ENCODE measurements around the gene TRMO.

TRMO gene

DNA sequence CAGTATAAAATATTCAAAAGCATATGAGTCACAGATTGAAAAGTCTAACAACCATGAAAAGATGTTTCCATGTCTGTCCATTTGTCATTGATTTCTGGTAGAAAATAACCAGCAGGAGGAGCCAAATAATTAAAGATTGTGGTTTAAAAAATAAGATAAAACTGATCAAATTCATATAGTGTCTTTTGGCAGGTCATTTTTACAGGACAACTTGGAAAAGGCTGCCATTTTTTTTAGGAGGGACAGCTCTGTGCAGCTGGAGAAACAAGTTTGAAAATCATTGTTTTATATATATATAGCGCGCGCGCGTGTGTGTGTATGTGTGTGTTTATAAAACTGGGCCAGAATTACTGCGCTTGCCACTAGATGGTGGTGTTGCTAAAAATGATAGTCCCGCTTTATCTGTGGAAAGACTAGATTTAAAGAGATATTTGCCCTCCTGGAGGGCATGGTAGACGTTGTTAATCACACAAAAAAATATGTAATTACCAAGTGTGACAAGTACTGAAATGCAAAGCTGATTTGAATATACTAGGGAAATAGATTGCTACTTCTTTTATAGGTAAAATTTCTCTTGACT, 1.3 kb upstream of the TRMO start:
- no CpG with 5 or more reads among the region's 8 CpGs for WGBS (ENCODE audit: insufficient coverage, insufficient read length)
- DNase-seq (ENCODE audit: low read depth, low spot score), result no peak
- Histone ChIP-seq H3K4me1 (ENCODE audit: control insufficient read depth, insufficient read depth, low read length) (no peaks in the 10 kb centered on the region), H3K36me3 (ENCODE audit: control insufficient read depth, insufficient read depth, low read length) (no peaks in the 10 kb centered on the region), H3K27ac (ENCODE audit: low read length) (no peak overlapping the region), H3K4me3 (ENCODE audit: low read length) (no peak overlapping the region), H3K27me3 (ENCODE audit: control insufficient read depth, insufficient read depth, low read length) (no peaks in the 10 kb centered on the region), H3K9me3 (ENCODE audit: control insufficient read depth, insufficient read depth, low read length) (no peaks in the 10 kb centered on the region)

GRCh38 chr9:97919217-97919813, 3.0 kb downstream of the TRMO start:
- Histone ChIP-seq H3K4me3 (ENCODE audit: low read length) (no peak overlapping the region), H3K9me3 (ENCODE audit: control insufficient read depth, insufficient read depth, low read length) (no peaks in the 10 kb centered on the region), H3K4me1 (ENCODE audit: control insufficient read depth, insufficient read depth, low read length) (no peaks in the 10 kb centered on the region), H3K36me3 (ENCODE audit: control insufficient read depth, insufficient read depth, low read length) (no peaks in the 10 kb centered on the region), H3K27ac (ENCODE audit: low read length) (no peak overlapping the region), H3K27me3 (ENCODE audit: control insufficient read depth, insufficient read depth, low read length) (no peaks in the 10 kb centered on the region)
- DNase-seq (ENCODE audit: low read depth, low spot score), result no peak

GRCh38 chr9:97918611-97919010, 3.7 kb downstream of the TRMO start:
- Histone ChIP-seq H3K9me3 (ENCODE audit: control insufficient read depth, insufficient read depth, low read length) (no peaks in the 10 kb centered on the region), H3K4me1 (ENCODE audit: control insufficient read depth, insufficient read depth, low read length) (no peaks in the 10 kb centered on the region), H3K27me3 (ENCODE audit: control insufficient read depth, insufficient read depth, low read length) (no peaks in the 10 kb centered on the region), H3K36me3 (ENCODE audit: control insufficient read depth, insufficient read depth, low read length) (no peaks in the 10 kb centered on the region), H3K4me3 (ENCODE audit: low read length) (no peak overlapping the region), H3K27ac (ENCODE audit: low read length) (no peak overlapping the region)
- no CpG with 5 or more reads among the region's 4 CpGs for WGBS (ENCODE audit: insufficient coverage, insufficient read length)
- DNase-seq (ENCODE audit: low read depth, low spot score), result no peak

- H3K36me3 ChIP-seq (ENCODE audit: control insufficient read depth, insufficient read depth, low read length), result no peaks in the 10 kb centered on the region
- no peaks in the 10 kb centered on the region for H3K9me3 ChIP-seq (ENCODE audit: control insufficient read depth, insufficient read depth, low read length)
- WGBS (ENCODE audit: insufficient coverage, insufficient read length), result no CpG with 5 or more reads among the region's 1 CpG
- no peak overlapping the region for H3K4me3 ChIP-seq (ENCODE audit: low read length)
- no peaks in the 10 kb centered on the region for H3K27me3 ChIP-seq (ENCODE audit: control insufficient read depth, insufficient read depth, low read length)
- H3K27ac ChIP-seq (ENCODE audit: low read length), result no peak overlapping the region
- DNase-seq (ENCODE audit: low read depth, low spot score), result no peak
- H3K4me1 ChIP-seq (ENCODE audit: control insufficient read depth, insufficient read depth, low read length), result no peaks in the 10 kb centered on the region
These were observed 10.3 kb downstream of the TRMO start for GRCh38 chr9:97911970-97912369.

DNA sequence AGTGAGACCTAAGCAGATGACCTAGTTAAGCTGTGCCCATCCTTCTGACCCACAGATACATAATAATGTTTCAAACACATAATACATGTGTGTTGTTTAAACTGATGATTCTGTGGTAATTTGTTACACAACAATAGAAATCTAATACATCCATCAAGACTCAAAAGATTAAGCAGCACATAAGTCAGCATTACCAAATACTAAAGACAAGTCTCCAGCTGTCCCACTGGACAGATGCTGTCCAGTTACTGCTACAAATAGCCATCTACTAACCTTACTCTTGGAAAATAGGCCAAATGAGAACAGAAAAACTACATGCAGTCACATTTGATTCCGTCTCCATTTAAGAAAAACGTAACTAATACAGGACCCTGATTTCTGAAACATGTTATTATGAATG, 10.8 kb downstream of the TRMO start:
- Histone ChIP-seq H3K27ac (ENCODE audit: low read length) (no peak overlapping the region), H3K4me1 (ENCODE audit: control insufficient read depth, insufficient read depth, low read length) (no peaks in the 10 kb centered on the region), H3K4me3 (ENCODE audit: low read length) (no peak overlapping the region), H3K27me3 (ENCODE audit: control insufficient read depth, insufficient read depth, low read length) (no peaks in the 10 kb centered on the region), H3K36me3 (ENCODE audit: control insufficient read depth, insufficient read depth, low read length) (no peaks in the 10 kb centered on the region), H3K9me3 (ENCODE audit: control insufficient read depth, insufficient read depth, low read length) (no peaks in the 10 kb centered on the region)
- DNase-seq (ENCODE audit: low read depth, low spot score), result no peak
- no CpG with 5 or more reads among the region's 2 CpGs for WGBS (ENCODE audit: insufficient coverage, insufficient read length)

DNA sequence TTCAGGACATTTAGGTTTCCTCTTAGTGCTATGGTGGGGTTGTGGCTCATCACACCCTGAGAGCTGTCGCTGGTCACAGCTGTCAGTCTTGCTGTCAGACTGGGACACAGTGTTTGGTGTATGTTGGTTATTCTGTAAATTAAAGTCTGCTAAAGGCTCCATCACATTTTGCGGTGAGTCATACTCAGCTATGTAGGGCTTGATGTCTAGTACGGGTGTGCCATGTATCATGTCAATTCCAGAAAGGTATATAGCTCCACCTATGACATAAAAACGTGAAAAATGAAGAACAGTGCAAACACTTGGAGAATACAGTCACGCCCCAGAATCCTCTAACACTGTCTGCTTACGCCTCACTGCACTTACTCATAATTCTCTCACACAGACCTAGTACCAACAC, 11.9 kb downstream of the TRMO start:
- H3K4me3 ChIP-seq (ENCODE audit: low read length), result no peak overlapping the region
- no peaks in the 10 kb centered on the region for H3K9me3 ChIP-seq (ENCODE audit: control insufficient read depth, insufficient read depth, low read length)
- no peaks in the 10 kb centered on the region for H3K27me3 ChIP-seq (ENCODE audit: control insufficient read depth, insufficient read depth, low read length)
- H3K4me1 ChIP-seq (ENCODE audit: control insufficient read depth, insufficient read depth, low read length), result no peaks in the 10 kb centered on the region
- no CpG with 5 or more reads among the region's 6 CpGs for WGBS (ENCODE audit: insufficient coverage, insufficient read length)
- H3K36me3 ChIP-seq (ENCODE audit: control insufficient read depth, insufficient read depth, low read length), result no peaks in the 10 kb centered on the region
- H3K27ac ChIP-seq (ENCODE audit: low read length), result no peak overlapping the region
- DNase-seq (ENCODE audit: low read depth, low spot score), result no peak

- H3K4me1 ChIP-seq (ENCODE audit: control insufficient read depth, insufficient read depth, low read length), result no peaks in the 10 kb centered on the region
- no peaks in the 10 kb centered on the region for H3K27me3 ChIP-seq (ENCODE audit: control insufficient read depth, insufficient read depth, low read length)
- no CpG with 5 or more reads among the region's 1 CpG for WGBS (ENCODE audit: insufficient coverage, insufficient read length)
- DNase-seq (ENCODE audit: low read depth, low spot score), result no peak
- no peak overlapping the region for H3K27ac ChIP-seq (ENCODE audit: low read length)
- no peak overlapping the region for H3K4me3 ChIP-seq (ENCODE audit: low read length)
- no peaks in the 10 kb centered on the region for H3K9me3 ChIP-seq (ENCODE audit: control insufficient read depth, insufficient read depth, low read length)
- no peaks in the 10 kb centered on the region for H3K36me3 ChIP-seq (ENCODE audit: control insufficient read depth, insufficient read depth, low read length)
These were observed 13.6 kb downstream of the TRMO start for GRCh38 chr9:97908705-97909104.

DNA sequence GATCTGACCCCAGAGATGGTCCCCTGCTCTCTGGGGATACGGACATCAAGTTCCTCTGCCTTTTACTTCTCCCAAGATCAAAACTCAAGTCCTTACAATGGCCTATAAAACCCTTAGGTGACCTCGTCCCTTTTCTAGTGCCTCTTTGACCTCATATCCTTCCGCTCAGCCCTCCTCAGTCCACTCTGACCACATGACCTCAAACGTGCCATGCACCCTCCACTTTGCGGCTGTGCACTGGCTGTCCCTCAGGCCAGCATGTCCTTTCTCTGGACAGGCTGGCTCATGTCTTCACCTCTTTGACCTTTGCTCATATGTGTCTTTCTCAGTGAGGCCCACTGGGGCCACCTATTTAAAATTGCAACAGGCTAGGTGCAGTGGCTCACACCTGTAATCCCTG, 14.7 kb downstream of the TRMO start:
- H3K4me3 ChIP-seq (ENCODE audit: low read length), result no peak overlapping the region
- no peaks in the 10 kb centered on the region for H3K9me3 ChIP-seq (ENCODE audit: control insufficient read depth, insufficient read depth, low read length)
- no peaks in the 10 kb centered on the region for H3K4me1 ChIP-seq (ENCODE audit: control insufficient read depth, insufficient read depth, low read length)
- H3K27ac ChIP-seq (ENCODE audit: low read length), result no peak overlapping the region
- no peaks in the 10 kb centered on the region for H3K27me3 ChIP-seq (ENCODE audit: control insufficient read depth, insufficient read depth, low read length)
- DNase-seq (ENCODE audit: low read depth, low spot score), result no peak
- WGBS (ENCODE audit: insufficient coverage, insufficient read length), result no CpG with 5 or more reads among the region's 5 CpGs
- H3K36me3 ChIP-seq (ENCODE audit: control insufficient read depth, insufficient read depth, low read length), result no peaks in the 10 kb centered on the region

- H3K27ac ChIP-seq (ENCODE audit: low read length), result no peak overlapping the region
- no peaks in the 10 kb centered on the region for H3K36me3 ChIP-seq (ENCODE audit: control insufficient read depth, insufficient read depth, low read length)
- H3K4me3 ChIP-seq (ENCODE audit: low read length), result no peak overlapping the region
- no peaks in the 10 kb centered on the region for H3K4me1 ChIP-seq (ENCODE audit: control insufficient read depth, insufficient read depth, low read length)
- no peaks in the 10 kb centered on the region for H3K27me3 ChIP-seq (ENCODE audit: control insufficient read depth, insufficient read depth, low read length)
- DNase-seq (ENCODE audit: low read depth, low spot score), result no peak
- no CpG with 5 or more reads among the region's 3 CpGs for WGBS (ENCODE audit: insufficient coverage, insufficient read length)
- H3K9me3 ChIP-seq (ENCODE audit: control insufficient read depth, insufficient read depth, low read length), result no peaks in the 10 kb centered on the region
These were observed 15.3 kb downstream of the TRMO start for GRCh38 chr9:97907046-97907445.

GRCh38 chr9:97906236-97906831, 16.0 kb downstream of the TRMO start:
- H3K27me3 ChIP-seq (ENCODE audit: control insufficient read depth, insufficient read depth, low read length), result no peaks in the 10 kb centered on the region
- no peak overlapping the region for H3K4me3 ChIP-seq (ENCODE audit: low read length)
- no peaks in the 10 kb centered on the region for H3K36me3 ChIP-seq (ENCODE audit: control insufficient read depth, insufficient read depth, low read length)
- no peak for DNase-seq (ENCODE audit: low read depth, low spot score)
- H3K4me1 ChIP-seq (ENCODE audit: control insufficient read depth, insufficient read depth, low read length), result no peaks in the 10 kb centered on the region
- H3K9me3 ChIP-seq (ENCODE audit: control insufficient read depth, insufficient read depth, low read length), result no peaks in the 10 kb centered on the region
- no CpG with 5 or more reads among the region's 12 CpGs for WGBS (ENCODE audit: insufficient coverage, insufficient read length)
- no peak overlapping the region for H3K27ac ChIP-seq (ENCODE audit: low read length)

DNA sequence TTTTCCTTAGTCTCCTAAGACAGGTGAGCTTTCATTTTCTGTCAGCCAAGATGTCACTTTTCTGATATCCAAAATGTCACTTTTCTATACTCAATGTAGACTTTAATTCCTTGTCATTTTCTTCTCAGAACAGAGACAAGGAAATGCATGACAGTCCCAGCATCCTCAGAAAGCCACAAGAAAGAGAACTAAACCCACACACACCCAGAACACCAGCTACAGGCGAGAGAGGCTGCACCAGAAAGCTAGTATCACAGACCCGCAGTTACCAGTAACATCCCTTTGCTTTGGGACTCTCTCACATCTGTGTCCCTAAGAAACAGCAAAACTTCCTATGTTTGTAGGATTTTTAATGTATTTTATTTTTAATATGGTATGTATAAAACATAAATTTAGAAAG, 17.1 kb downstream of the TRMO start:
- WGBS (ENCODE audit: insufficient coverage, insufficient read length), result no CpG with 5 or more reads among the region's 2 CpGs
- Histone ChIP-seq H3K27ac (ENCODE audit: low read length) (no peak overlapping the region), H3K4me1 (ENCODE audit: control insufficient read depth, insufficient read depth, low read length) (no peaks in the 10 kb centered on the region), H3K9me3 (ENCODE audit: control insufficient read depth, insufficient read depth, low read length) (no peaks in the 10 kb centered on the region), H3K4me3 (ENCODE audit: low read length) (no peak overlapping the region), H3K27me3 (ENCODE audit: control insufficient read depth, insufficient read depth, low read length) (no peaks in the 10 kb centered on the region), H3K36me3 (ENCODE audit: control insufficient read depth, insufficient read depth, low read length) (no peaks in the 10 kb centered on the region)
- DNase-seq (ENCODE audit: low read depth, low spot score), result no peak
